GM10266 (cell line): ENCODE data around the gene LAMA4.

Experiments used
- DNase-seq: peaks from one replicate; pipeline ENCODE4 v3.0.0; 2012; ENCODE audit errors: extremely low spot score
- TF ChIP-seq, protein P1 (sequence below): IDR thresholded peaks from 2 replicates; pipeline ENCODE4 v1.5.1; 2012; ENCODE audit warnings: mild to moderate bottlenecking, low read depth; ENCODE audit not compliant: control insufficient read depth, insufficient read depth; ENCODE audit errors: missing control alignments

LAMA4 gene

DNA sequence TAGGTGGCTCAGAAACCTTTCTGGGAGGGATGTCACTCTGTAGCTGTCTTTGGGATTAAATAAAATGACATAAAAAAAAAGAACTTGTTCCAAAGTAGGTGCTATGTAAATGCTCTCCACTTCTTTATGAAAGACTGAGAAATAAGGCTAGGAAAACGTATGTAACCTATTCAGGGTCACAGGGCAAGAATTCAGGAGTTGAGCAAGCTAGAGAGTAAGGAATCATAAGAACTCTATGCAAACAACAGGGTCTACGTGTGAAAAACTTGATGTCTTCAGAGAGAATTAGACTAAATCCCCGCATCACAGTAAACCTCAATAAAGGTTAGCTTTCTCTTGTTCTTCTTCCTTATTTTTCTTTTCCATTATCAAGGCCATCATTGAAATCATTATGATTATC lies 59.2 kb downstream of the LAMA4 start:
- no peak for DNase-seq
- TF ChIP-seq, protein P1, sequence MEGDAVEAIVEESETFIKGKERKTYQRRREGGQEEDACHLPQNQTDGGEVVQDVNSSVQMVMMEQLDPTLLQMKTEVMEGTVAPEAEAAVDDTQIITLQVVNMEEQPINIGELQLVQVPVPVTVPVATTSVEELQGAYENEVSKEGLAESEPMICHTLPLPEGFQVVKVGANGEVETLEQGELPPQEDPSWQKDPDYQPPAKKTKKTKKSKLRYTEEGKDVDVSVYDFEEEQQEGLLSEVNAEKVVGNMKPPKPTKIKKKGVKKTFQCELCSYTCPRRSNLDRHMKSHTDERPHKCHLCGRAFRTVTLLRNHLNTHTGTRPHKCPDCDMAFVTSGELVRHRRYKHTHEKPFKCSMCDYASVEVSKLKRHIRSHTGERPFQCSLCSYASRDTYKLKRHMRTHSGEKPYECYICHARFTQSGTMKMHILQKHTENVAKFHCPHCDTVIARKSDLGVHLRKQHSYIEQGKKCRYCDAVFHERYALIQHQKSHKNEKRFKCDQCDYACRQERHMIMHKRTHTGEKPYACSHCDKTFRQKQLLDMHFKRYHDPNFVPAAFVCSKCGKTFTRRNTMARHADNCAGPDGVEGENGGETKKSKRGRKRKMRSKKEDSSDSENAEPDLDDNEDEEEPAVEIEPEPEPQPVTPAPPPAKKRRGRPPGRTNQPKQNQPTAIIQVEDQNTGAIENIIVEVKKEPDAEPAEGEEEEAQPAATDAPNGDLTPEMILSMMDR = no peak

DNA sequence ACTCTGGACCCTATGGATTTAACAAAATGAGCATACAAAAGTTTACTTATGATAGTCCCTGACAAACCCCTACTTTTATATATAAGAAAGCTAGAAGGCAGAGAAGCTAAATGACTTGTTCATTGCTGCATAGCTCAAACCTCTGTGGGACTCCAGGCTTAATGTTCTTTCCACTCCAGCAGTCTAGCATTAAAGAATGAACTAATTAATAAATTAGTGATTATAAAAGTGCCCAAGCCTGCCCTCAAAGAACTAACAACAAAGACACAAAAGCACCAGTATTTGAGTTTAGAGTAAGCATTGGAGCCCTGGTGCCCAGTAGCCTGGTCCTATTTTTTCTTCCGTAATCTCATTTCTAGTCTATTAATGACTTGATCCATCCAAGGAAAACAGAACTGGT lies 59.9 kb downstream of the LAMA4 start:
- DNase-seq = no peak
- TF ChIP-seq, protein P1 = no peak

DNA sequence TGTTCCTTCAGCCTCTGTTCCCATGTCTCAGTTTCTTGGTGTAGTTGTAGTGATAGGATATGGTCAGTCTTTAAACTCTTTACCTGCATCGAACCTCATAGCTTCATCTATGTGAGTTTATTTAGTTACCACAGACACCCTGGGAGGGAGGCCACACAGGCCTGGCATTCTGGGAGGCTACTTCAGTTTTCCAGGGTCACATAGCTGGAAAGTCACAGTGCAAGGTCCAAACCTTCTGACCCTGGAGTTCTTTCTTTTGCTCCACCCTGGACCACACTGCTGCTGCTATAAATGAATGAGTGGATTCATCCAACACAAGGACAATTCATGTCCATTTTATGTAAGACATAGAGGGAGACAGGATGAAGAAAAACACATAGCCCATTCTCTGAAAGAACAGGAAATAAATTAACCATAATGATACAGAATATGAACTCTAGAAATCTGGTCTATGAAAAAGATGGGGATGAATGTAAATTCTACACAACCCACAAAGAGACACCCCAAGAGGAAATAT lies 60.8 kb downstream of the LAMA4 start:
- TF ChIP-seq, protein P1 = no peak
- DNase-seq = no peak

DNA sequence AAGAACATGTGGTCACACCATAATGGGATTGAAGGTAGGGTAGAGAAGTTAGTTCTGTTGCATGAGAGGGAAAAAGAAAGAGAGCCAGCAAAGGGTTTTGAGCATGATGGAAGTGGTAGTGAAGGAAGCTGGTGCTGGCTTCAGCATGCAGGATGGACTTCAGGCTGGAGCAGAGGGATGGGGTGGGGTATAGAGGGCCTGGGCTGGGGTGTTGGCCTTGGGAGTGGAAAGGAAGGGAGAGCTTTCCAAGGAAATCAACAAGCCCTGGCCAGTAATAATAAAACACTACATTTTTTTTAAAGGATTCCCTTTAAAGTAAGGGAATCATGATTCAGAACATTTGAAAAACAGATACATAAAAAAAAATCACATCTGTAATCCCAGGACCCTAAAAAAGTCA lies 61.2 kb downstream of the LAMA4 start:
- DNase-seq = no peak
- TF ChIP-seq, protein P1 = no peak

DNA sequence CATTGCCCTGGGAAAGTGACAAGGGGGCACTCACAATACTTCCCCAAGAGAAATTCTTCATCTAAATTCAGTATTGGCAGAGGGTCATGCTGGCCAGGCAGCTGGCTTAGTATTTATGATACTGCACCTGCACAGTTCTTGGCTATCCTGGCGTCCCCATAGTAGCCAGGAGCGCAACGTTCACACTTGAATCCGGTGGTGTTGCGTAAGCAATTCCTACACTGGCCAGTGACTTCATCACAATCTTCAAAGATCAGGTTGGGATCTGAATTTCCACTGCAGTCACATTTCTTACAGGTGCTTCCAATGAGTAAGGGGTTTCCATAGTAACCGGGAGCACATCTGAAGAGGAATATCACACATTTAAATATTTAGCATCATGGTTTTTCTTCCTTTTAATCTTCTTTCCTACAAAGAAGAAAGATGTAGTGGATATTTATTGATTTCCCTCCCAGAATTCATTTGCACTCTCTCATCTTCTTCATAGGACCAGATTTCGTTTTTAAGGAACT lies 62.8 kb downstream of the LAMA4 start:
- DNase-seq = no peak

DNA sequence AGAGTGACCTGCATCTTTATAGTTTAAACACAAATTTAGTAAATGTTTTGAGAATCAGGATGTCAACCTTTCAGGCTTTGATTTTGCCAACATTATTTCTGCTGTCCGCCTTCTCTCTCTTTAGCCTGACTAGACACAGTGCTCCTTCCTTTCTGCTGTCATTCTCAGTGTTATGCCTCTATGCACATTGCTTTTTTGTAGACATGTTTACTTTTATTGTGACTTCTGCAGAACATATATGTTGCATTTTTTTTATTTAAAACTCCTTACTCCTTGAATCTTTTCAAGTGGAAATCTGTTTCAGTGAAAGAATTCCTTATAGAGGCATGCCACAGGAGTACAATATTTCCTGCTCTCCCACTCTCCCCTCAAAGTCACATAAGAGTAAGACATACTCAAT lies 64.2 kb downstream of the LAMA4 start:
- DNase-seq = no peak
- TF ChIP-seq, protein P1 = no peak

More for the DNA sequence above, 62.8 kb downstream of the LAMA4 start:
- TF ChIP-seq, protein P1 = no peak

DNA sequence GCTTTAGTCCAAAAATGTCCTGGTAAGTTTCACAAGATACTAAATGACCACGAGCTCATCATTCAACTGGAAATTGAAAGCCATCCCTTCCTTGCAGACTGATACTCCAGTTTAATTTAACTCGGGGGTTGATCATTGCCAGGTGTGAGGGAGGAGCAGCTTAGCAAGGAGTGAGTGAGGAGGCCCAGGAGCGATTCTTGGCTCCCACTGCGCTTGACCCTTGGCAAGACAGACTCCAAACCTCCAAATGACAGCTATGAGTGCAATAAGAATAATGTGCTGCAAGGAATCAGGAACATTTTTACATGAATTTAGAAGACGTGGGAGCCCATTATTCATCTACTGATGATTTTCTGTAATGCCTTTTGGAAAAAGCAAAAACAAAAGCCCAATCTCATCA lies 64.9 kb downstream of the LAMA4 start:
- DNase-seq = no peak
- TF ChIP-seq, protein P1 = no peak
